ENCODE results near the gene TBCB.

Gene TBCB

DNA sequence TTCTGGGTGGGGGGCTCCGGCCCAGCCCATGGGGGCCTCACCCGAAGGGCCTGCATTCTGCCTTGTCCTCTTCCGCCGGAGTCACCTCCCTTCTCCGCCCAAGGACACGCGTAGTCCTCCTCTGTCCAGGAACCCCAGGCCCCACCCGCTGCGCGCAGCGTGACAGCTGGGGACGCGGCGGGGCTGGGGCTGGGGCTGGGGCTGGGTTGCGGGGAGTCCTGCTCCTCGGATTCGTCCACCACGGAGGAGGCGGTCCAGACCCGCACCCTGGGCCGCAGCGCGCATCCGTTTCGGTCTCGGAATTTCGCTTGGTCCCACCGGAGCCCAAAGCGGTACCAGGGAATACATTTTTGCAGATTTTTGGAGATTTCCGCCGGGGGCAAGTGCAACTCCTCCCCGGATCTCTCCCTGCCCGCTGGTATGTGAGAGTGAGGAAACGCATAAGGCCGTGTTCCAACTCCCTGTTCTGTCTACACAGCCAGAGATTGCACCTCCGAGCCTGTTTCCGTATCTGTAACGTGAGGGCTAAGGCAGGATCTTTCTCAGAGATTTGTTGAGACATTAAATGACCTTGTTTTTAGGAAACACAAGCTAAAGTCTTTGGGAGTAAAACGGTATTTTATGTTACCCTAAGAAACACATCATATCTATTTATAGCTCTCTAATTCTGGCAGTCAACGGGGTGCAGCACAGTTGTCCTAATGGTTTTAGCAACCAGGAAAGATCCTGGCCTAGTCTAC lies 37.3 kb downstream of the TBCB start, which contains the start of gene COX7A1:
Gene COX7A1 (minus strand): TSS at position 96 of the 740 bp plus-strand sequence. CDS start 40 bp downstream, at position 56.
- DNase-seq = no peak
- Histone ChIP-seq H3K36me3 (peaks cover 29% of the 10 kb centered on the region), H3K4me3 (ENCODE audit: low read depth, low read length) (no peak within 1 kb of the TSS), H3K27me3 (no peaks in the 10 kb centered on the region), H3K4me1 (no peaks in the 10 kb centered on the region; the same call in 1 of the 2 replicates), H3K9me3 (no peaks in the 10 kb centered on the region)
- TF ChIP-seq, protein P1, sequence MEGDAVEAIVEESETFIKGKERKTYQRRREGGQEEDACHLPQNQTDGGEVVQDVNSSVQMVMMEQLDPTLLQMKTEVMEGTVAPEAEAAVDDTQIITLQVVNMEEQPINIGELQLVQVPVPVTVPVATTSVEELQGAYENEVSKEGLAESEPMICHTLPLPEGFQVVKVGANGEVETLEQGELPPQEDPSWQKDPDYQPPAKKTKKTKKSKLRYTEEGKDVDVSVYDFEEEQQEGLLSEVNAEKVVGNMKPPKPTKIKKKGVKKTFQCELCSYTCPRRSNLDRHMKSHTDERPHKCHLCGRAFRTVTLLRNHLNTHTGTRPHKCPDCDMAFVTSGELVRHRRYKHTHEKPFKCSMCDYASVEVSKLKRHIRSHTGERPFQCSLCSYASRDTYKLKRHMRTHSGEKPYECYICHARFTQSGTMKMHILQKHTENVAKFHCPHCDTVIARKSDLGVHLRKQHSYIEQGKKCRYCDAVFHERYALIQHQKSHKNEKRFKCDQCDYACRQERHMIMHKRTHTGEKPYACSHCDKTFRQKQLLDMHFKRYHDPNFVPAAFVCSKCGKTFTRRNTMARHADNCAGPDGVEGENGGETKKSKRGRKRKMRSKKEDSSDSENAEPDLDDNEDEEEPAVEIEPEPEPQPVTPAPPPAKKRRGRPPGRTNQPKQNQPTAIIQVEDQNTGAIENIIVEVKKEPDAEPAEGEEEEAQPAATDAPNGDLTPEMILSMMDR (IDR thresholded peaks at IDR 0.05; ENCODE audit: low read depth, low read length) = no peak

DNA sequence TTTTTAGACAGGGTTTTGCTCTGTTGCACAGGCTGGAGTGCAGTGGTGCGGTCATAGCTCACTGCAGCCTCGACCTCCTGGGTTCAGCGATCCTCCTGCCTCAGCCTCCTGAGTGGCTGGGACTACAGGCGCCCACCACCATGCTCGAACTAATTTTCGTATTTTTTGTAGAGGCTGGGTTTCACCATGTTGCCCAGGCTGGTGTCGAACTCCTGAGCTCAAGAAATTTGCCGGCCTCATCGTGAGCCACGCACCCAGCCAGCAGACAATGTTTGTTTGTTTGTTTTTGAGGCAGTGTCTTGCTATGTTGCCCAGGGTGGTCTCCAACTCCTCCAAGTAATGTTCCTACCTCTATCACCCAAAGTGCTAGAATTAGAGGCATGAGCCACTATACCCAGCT lies 37.9 kb downstream of the TBCB start:
- Histone ChIP-seq H3K4me1 (no peaks in the 10 kb centered on the region; the same call in 1 of the 2 replicates), H3K9me3 (no peaks in the 10 kb centered on the region), H3K4me3 (ENCODE audit: low read depth, low read length) (no peak overlapping the region), H3K27me3 (no peaks in the 10 kb centered on the region), H3K36me3 (peaks cover 29% of the 10 kb centered on the region)
- TF ChIP-seq, protein P1 (IDR thresholded peaks at IDR 0.05; ENCODE audit: low read depth, low read length) = no peak
- DNase-seq = no peak

DNA sequence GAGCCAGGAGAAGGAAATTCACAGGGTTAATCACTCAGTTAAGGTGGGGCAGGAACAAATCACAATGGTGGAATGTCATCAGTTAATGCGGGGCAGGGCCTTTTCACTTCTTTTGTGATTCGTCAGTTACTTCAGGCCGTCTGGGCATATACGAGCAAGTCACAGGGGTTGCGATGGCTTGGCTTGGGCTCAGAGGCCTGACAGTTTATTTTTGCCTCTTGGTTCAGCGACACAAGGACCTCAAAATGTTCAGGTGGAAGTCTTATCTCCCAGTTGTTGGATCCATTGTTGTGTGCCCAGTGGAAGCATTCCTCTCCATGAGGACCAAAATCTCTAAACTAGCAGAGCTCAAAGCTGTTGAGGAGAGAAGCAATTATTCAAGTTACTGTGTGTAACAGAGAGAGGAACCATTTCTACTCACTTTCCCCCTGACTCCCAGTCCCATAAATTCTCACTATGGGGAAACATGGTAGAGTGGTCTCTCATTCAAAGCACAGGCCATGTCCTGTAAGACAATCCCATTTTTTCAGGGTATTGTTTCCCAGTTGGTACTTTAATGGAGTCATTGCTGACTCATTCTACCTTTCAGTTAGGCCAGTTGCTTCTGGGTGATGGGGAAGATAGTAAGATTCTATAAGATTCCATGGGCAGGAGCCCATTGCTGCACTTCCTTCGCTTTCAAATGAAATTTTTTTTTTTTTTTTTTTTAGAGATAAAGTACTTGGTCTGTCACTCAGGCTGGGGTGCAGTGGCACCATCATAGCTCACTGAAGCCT lies 45.7 kb downstream of the TBCB start:
- Histone ChIP-seq H3K4me3 (ENCODE audit: low read depth, low read length) (no peak overlapping the region), H3K36me3 (no peaks in the 10 kb centered on the region), H3K27me3 (no peaks in the 10 kb centered on the region), H3K4me1 (no peaks in the 10 kb centered on the region), H3K9me3 (no peaks in the 10 kb centered on the region)
- TF ChIP-seq, protein P1 (IDR thresholded peaks at IDR 0.05; ENCODE audit: low read depth, low read length) = no peak
- no peak for DNase-seq

DNA sequence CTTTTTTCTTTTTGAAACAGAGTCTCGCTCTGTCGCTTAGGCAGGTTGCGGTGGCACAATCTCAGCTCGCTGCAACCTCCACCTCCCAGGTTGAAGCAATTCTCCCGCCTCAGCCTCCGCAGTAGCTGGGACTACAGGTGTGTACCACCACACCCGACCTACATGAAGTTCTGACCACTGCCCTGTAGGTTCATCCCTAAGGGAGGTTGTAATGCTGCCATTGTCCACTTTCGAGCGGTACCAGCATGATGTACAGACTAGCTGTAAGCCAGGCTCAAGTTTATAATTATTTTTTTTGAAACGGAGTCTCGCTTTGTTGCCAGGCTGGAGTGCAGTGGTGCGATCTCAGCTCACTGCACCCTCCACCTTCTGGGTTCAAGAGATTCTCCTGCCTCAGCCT lies 48.5 kb downstream of the TBCB start:
- no peaks in the 10 kb centered on the region for H3K36me3 ChIP-seq
- no peaks in the 10 kb centered on the region for H3K27me3 ChIP-seq
- no peak overlapping the region for H3K4me3 ChIP-seq (ENCODE audit: low read depth, low read length)
- H3K9me3 ChIP-seq = no peaks in the 10 kb centered on the region
- no peak for DNase-seq
- peaks cover 2% of the 10 kb centered on the region for H3K4me1 ChIP-seq
- TF ChIP-seq, protein P1 (IDR thresholded peaks at IDR 0.05; ENCODE audit: low read depth, low read length) = no peak

DNA sequence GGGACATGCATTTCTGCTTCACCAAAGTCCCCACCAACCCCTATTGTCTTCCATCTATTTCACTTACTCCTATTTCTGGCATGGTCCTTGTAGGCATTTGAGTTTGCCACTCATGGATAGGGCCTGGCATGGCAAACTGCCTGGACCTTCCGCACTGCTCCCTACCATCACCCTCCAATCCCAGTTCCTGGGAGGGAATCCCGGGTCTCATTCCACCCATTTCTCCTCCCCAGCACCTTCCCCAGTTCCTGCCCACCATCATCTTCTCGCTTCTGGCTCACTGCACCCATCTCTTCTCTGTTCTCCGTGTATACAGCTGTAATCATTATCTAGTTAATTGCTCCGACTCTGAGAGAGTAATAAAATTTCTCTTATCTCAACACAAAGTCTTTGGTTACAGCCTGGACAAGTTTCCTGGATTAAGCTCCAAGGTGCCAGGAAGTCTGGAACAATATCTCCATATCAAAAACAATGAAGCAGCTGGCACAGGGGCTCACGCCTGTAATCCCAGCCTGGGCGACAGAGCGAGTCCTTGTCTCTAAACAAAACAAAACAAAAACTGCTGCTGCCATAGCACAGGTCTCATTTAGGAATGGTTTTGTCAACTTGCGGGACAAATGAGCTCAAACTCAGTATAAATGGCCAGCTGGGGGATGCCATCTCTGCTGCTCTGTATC lies 54.0 kb downstream of the TBCB start:
- no peaks in the 10 kb centered on the region for H3K9me3 ChIP-seq
- DNase-seq = peak; percentile 70
- no peaks in the 10 kb centered on the region for H3K36me3 ChIP-seq
- H3K27me3 ChIP-seq = no peaks in the 10 kb centered on the region
- peaks cover 9% of the 10 kb centered on the region for H3K4me1 ChIP-seq
- peak overlapping the region; percentile 24; the same call in 1 of the 2 replicates for H3K4me3 ChIP-seq (ENCODE audit: low read depth, low read length)
- TF ChIP-seq, protein P1 (IDR thresholded peaks at IDR 0.05; ENCODE audit: low read depth, low read length) = no peak

All from BE2C (cell line).